ENCODE data around the gene AGPAT4. TPM values are rescaled to one million over a fixed set of nuclear protein-coding genes. Genes with fewer than 3 reads are reported as not detected.

AGPAT4 gene
- total and polyA plus RNA-seq, 2 donors (not counting 3 experiments of a cell fraction or from before 2014, with no cell fraction given), result 10.2 to 15.2 TPM

DNA sequence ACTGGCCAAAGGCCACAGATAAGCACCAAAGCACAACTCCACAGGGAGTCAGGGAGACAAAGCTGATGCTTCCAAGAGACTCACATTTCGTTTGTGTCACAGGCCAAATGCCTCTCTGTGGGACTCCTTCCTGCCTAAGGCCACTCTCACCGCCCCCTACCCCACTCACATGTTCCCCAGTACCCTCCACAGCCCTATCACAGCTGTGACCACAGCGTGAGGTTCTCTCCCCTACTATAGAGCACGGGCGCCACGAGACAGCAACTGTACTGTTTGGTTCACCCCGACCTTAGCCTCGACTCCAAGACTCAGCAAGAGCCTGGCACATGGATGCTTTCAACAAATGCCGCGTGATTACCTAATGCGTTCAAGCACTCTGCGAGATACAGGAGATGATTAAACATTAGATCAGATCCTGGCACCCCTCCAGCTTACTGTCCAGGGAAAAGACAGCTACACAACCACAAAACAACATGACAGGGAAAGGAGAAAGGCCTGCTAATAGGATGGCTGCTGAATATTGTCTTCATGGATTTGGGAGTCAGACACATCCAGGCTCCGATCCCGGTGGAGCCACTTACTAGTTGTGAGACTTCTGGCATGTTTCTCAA lies 105.5 kb downstream of the AGPAT4 start:
- H3K9me1 ChIP-seq (replicated peaks; ENCODE audit: control insufficient read depth, extremely low read depth, insufficient read depth, low read length), result no peaks in the 10 kb centered on the region
- no peak for TF ChIP-seq POLR2A (IDR thresholded peaks at IDR 0.05; ENCODE audit: low read depth, low read length)
- TF ChIP-seq, protein P1, sequence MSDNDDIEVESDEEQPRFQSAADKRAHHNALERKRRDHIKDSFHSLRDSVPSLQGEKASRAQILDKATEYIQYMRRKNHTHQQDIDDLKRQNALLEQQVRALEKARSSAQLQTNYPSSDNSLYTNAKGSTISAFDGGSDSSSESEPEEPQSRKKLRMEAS (IDR thresholded peaks at IDR 0.05; ENCODE audit: insufficient read depth, insufficient read length), result peak; percentile 56
- TF ChIP-seq FOS (IDR thresholded peaks at IDR 0.05; ENCODE audit: borderline replicate concordance, insufficient read depth, low read length), result peak; percentile 83
- TF ChIP-seq MYC (IDR thresholded peaks at IDR 0.05; ENCODE audit: low read depth, low read length), result peak; percentile 31
- peak; percentile 47 for TF ChIP-seq GATA2 (IDR thresholded peaks at IDR 0.05; ENCODE audit: insufficient read depth, insufficient read length, low read depth, low read length)
- TF ChIP-seq EZH2 (IDR thresholded peaks at IDR 0.05; ENCODE audit: borderline replicate concordance, low read depth, low read length, severe bottlenecking), result no peak
- peak; percentile 50 for TF ChIP-seq JUN (IDR thresholded peaks at IDR 0.05; ENCODE audit: borderline replicate concordance, insufficient read depth, insufficient read length, low read depth)
- TF ChIP-seq POLR2AphosphoS5 (IDR thresholded peaks at IDR 0.05; ENCODE audit: insufficient read depth, low read depth, low read length), result peak; percentile 64
- H3K9me3 ChIP-seq (replicated peaks; ENCODE audit: control insufficient read depth, insufficient read depth, low read length), result no peaks in the 10 kb centered on the region
- no peak overlapping the region for H2AFZ ChIP-seq (ENCODE audit: low read depth, low read length)
- H3K27ac ChIP-seq (ENCODE audit: insufficient read depth, low read depth, low read length), result peak overlapping the region; percentile 43
- BruUV-seq (replicated peaks), result no TSS peak
- H3K79me2 ChIP-seq (ENCODE audit: control insufficient read depth, insufficient read depth, low read length), result no peaks in the 10 kb centered on the region
- H3K4me2 ChIP-seq (ENCODE audit: insufficient read depth, low read length), result no peak overlapping the region
- dilution Hi-C loops (cut with MboI; ENCODE audit: extremely low pct_ligation_motif_present, low sequenced_read_pairs) (no loop called here), intact Hi-C loops (cut with micrococcal nuclease) (loop anchor here (1.0 to 2.0 kb wide), 2 partner anchors 60 to 106 kb away; partner anchors contain the start of gene AGPAT4)
- peaks cover 0 to 4% of the 10 kb centered on the region in 2 experiments for H3K36me3 ChIP-seq (ENCODE audit: control insufficient read depth in 2 of 2, extremely low read depth in 1 of 2, insufficient read depth in 2 of 2, low read length in 2 of 2)
- H3K4me1 ChIP-seq (ENCODE audit: control insufficient read depth, extremely low read depth, insufficient read depth, low read length), result peaks cover 15% of the 10 kb centered on the region
- peak; percentile 98 for FAIRE-seq
- H3K27me3 ChIP-seq (ENCODE audit: control insufficient read depth in 2 of 2, insufficient read depth in 2 of 2, low read length in 2 of 2), result no peaks in the 10 kb centered on the region
- H3K4me3 ChIP-seq (replicated peaks in 1 of 3; ENCODE audit: insufficient read depth in 1 of 3, low read depth in 1 of 3, low read length in 3 of 3), result no peak overlapping the region
- no peak overlapping the region for H3K9ac ChIP-seq (replicated peaks; ENCODE audit: extremely low read depth, insufficient read depth, low read length)
- CTCF ChIA-PET, result interaction anchor here (1.5 to 1.7 kb wide), 3 partner anchors 61 to 238 kb away, joined by 4 to 11 read pairs (median 5); no protein-coding TSS in a partner anchor
- POLR2A ChIA-PET, result no interaction called here
- DNase-seq (ENCODE audit: low read depth, low spot score), result peak; percentile 84
- H4K20me1 ChIP-seq (replicated peaks; ENCODE audit: control insufficient read depth, extremely low read depth, insufficient read depth, low read length), result no peaks in the 10 kb centered on the region
